Measurements from ENCODE around the gene INSYN2B.

INSYN2B gene

GRCh38 chr5:169826618-169827017 is 153.7 kb downstream of the INSYN2B start:
- TF ChIP-seq GATA3 (IDR thresholded peaks at IDR 0.05; ENCODE audit: low read depth, low read length) (no peak), GATA2 (IDR thresholded peaks at IDR 0.05; ENCODE audit: low read depth, low read length) (no peak)

- TF ChIP-seq GATA3 (IDR thresholded peaks at IDR 0.05; ENCODE audit: low read depth, low read length) (no peak), GATA2 (IDR thresholded peaks at IDR 0.05; ENCODE audit: low read depth, low read length) (no peak)
These were observed 163.3 kb downstream of the INSYN2B start for GRCh38 chr5:169817031-169817430.

- no peak for TF ChIP-seq GATA3 (IDR thresholded peaks at IDR 0.05; ENCODE audit: low read depth, low read length)
- TF ChIP-seq GATA2 (IDR thresholded peaks at IDR 0.05; ENCODE audit: low read depth, low read length) = no peak
These were observed 165.8 kb downstream of the INSYN2B start for GRCh38 chr5:169814522-169814921.

Data from SH-SY5Y (cell line).